ENCODE data around the gene IL37.

IL37 gene

DNA sequence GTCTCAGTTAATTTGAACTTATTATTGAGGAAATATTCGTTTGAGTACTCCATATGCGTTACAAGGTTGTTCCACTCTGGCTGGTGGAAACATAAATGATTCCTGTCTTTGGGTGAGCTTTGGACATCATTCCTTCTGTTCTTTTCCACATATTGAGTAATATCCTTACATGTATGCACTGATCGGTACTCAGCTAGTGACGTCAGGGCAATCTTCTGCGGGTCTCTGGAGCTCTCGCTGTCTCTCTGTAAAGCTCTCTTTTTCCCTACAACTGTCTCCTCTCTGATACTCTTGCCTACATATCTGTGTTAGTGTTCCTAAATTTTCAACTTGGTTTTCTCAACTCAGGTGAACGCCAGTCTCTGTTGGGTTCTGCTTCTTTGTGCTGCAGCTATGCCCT, 43.4 kb downstream of the IL37 start:
- Histone ChIP-seq H3K4me1 (ENCODE audit: control insufficient read depth in 1 of 2, insufficient read depth in 2 of 2, low read length in 2 of 2) (no peaks in the 10 kb centered on the region), H3K18ac (ENCODE audit: low read length) (no peak overlapping the region), H2AFZ (ENCODE audit: insufficient read depth, low read length, poor library complexity) (no peak overlapping the region)

DNA sequence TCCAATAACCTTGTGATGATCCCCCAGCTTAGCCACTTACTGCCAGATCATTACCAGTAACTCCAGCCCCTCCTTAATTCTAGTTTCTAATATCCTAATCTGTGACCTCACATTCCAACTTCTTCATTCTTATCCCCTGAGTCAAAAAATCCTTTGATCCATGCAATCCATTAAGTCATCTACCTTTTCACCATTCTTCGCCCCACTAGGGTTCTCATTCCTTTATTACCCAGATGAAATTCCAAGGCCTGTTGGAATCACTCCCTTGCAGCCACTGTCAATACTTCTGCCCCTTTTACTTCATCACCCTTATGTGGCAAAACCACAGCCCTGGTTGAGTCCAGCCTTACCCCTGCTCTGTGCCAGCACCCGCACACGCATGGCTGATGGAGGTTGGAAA, 46.5 kb downstream of the IL37 start:
- no peak overlapping the region for H3K23ac ChIP-seq (ENCODE audit: low read length)
- WGBS (ENCODE audit: extremely low coverage, insufficient coverage, insufficient read length): no CpG with 5 or more reads among the region's 3 CpGs
- H3K4ac ChIP-seq (ENCODE audit: low read depth, low read length): no peak overlapping the region
- no peaks in the 10 kb centered on the region for H3K36me3 ChIP-seq (ENCODE audit: control insufficient read depth in 1 of 2, insufficient read depth in 2 of 2, low read length in 2 of 2)
- H3K14ac ChIP-seq (ENCODE audit: low read length): no peak overlapping the region
- no peak overlapping the region for H2BK12ac ChIP-seq (ENCODE audit: low read length)
- H3K4me2 ChIP-seq (ENCODE audit: low read length): no peak overlapping the region
- H3K27ac ChIP-seq (ENCODE audit: low read depth, low read length): no peak overlapping the region
- H4K91ac ChIP-seq (ENCODE audit: low read depth, low read length): no peak overlapping the region
- no peak overlapping the region for H4K12ac ChIP-seq (ENCODE audit: low read depth, low read length)
- H3K79me1 ChIP-seq (ENCODE audit: low read length): no peaks in the 10 kb centered on the region
- no peak overlapping the region for H3K18ac ChIP-seq (ENCODE audit: low read length)
- no peaks in the 10 kb centered on the region for H3K4me1 ChIP-seq (ENCODE audit: control insufficient read depth in 1 of 2, insufficient read depth in 2 of 2, low read length in 2 of 2)
- no peak overlapping the region for H2BK5ac ChIP-seq (ENCODE audit: low read depth, low read length, poor library complexity)
- DNase-seq: no peak
- H3K9me3 ChIP-seq (ENCODE audit: insufficient read depth, low read depth, low read length): peaks cover 1% of the 10 kb centered on the region
- no peak overlapping the region for H3K9ac ChIP-seq (ENCODE audit: low read length)
- H3K79me2 ChIP-seq (ENCODE audit: control insufficient read depth, insufficient read depth, low read length, poor library complexity): no peaks in the 10 kb centered on the region
- no peak overlapping the region for H4K8ac ChIP-seq (ENCODE audit: low read depth, low read length)
- H3K27me3 ChIP-seq (ENCODE audit: insufficient read depth, low read length): no peaks in the 10 kb centered on the region
- no peak overlapping the region for H2BK120ac ChIP-seq (ENCODE audit: insufficient read depth, low read length, poor library complexity)
- H2AFZ ChIP-seq (ENCODE audit: insufficient read depth, low read length, poor library complexity): no peak overlapping the region
- H2AK5ac ChIP-seq (ENCODE audit: low read length): no peak overlapping the region
- no peak overlapping the region for H3K4me3 ChIP-seq (ENCODE audit: low read depth, low read length)

More for the DNA sequence above, 43.4 kb downstream of the IL37 start:
- Histone ChIP-seq H2BK5ac (ENCODE audit: low read depth, low read length, poor library complexity) (no peak overlapping the region), H3K23ac (ENCODE audit: low read length) (no peak overlapping the region), H3K4ac (ENCODE audit: low read depth, low read length) (no peak overlapping the region), H4K91ac (ENCODE audit: low read depth, low read length) (no peak overlapping the region), H2BK12ac (ENCODE audit: low read length) (no peak overlapping the region), H3K27me3 (ENCODE audit: insufficient read depth, low read length) (no peaks in the 10 kb centered on the region), H3K79me2 (ENCODE audit: control insufficient read depth, insufficient read depth, low read length, poor library complexity) (no peaks in the 10 kb centered on the region), H3K4me3 (ENCODE audit: low read depth, low read length) (no peak overlapping the region), H3K36me3 (ENCODE audit: control insufficient read depth in 1 of 2, insufficient read depth in 2 of 2, low read length in 2 of 2) (no peaks in the 10 kb centered on the region), H3K4me2 (ENCODE audit: low read length) (no peak overlapping the region), H3K27ac (ENCODE audit: low read depth, low read length) (no peak overlapping the region), H3K9ac (ENCODE audit: low read length) (no peak overlapping the region), H4K8ac (ENCODE audit: low read depth, low read length) (no peak overlapping the region), H3K79me1 (ENCODE audit: low read length) (no peaks in the 10 kb centered on the region), H2BK120ac (ENCODE audit: insufficient read depth, low read length, poor library complexity) (no peak overlapping the region), H4K12ac (ENCODE audit: low read depth, low read length) (no peak overlapping the region), H3K9me3 (ENCODE audit: insufficient read depth, low read depth, low read length) (no peaks in the 10 kb centered on the region), H2AK5ac (ENCODE audit: low read length) (no peak overlapping the region), H3K14ac (ENCODE audit: low read length) (no peak overlapping the region)
- DNase-seq: peak in 1 of 2 donors; percentile 44
- WGBS (ENCODE audit: extremely low coverage, insufficient coverage, insufficient read length): no CpG with 5 or more reads among the region's 7 CpGs

DNA sequence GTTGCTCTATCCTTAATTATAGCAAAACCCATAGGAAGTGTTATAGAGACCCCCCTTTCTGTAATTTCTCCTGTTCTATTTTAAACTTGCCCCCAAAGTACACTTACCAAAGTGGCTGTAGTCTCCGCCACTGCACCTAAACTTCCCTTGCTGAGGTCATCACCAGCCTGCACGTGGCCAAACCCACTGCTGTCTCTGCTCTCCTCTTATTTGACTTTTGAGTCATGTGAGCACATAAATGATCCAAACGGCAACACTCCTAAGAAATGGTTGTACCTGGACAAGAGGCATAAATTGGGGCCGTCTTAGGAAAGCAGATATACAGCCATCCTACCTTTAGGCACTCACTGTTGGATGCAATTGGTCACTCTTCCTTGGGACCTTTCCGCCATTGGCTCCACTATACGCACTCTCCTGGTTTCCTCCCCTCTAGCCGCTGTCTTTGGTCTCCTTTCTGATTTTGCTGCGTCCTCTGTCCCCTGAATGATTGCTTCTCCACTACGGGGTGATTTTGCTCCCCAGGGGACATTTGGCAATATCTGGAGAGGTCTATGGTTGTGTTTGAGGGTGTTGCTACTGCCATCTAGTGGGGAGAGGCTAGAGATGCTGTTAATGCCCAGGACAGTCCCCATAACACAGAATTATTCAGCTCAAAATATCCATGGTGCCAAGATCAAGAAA, 47.6 kb downstream of the IL37 start:
- WGBS (ENCODE audit: extremely low coverage, insufficient coverage, insufficient read length): no CpG with 5 or more reads among the region's 9 CpGs
- no peak overlapping the region for H3K23ac ChIP-seq (ENCODE audit: low read length)
- no peaks in the 10 kb centered on the region for H3K36me3 ChIP-seq (ENCODE audit: control insufficient read depth in 1 of 2, insufficient read depth in 2 of 2, low read length in 2 of 2)

DNA sequence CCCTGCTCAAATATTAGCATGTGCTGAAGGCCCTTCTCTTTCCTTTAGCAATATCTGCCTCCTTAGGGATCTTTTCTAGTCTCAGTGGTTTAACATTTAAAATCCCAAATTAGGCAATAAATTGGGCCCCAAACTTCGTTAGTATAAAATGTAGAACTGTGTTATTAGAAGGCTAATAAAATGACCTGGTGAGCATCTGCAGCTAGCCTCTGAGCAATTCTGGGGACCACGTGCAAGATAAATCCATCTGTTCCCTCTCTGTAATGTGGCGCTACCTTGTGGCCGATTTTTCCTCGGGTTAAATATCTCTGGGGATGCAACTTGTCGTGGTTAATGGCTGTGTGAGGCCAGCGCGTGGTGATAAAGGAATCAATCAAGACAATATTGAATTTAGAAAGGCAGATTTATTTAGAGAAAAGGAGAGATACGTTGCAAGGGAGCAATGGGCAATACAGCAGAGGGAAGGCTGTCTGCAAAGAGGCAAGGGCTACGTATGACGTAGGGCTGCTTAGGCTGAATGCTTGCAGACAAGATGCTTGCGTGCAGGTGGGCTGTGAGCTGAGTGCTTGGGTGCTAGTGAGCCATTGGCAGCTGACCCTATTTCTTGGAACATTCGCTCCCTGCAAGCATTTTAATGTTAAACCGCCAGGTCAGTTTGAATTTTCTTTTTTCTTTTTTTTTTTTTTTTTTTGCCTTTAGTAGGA, 48.3 kb downstream of the IL37 start:
- no peaks in the 10 kb centered on the region for H3K4me1 ChIP-seq (ENCODE audit: control insufficient read depth in 1 of 2, insufficient read depth in 2 of 2, low read length in 2 of 2)
- H4K12ac ChIP-seq (ENCODE audit: low read depth, low read length): no peak overlapping the region
- H3K79me2 ChIP-seq (ENCODE audit: control insufficient read depth, insufficient read depth, low read length, poor library complexity): no peaks in the 10 kb centered on the region
- H4K91ac ChIP-seq (ENCODE audit: low read depth, low read length): no peak overlapping the region
- peaks cover 1% of the 10 kb centered on the region for H3K9me3 ChIP-seq (ENCODE audit: insufficient read depth, low read depth, low read length)
- H3K18ac ChIP-seq (ENCODE audit: low read length): no peak overlapping the region
- no peak overlapping the region for H4K8ac ChIP-seq (ENCODE audit: low read depth, low read length)
- no peak overlapping the region for H2AK5ac ChIP-seq (ENCODE audit: low read length)
- H3K27me3 ChIP-seq (ENCODE audit: insufficient read depth, low read length): no peaks in the 10 kb centered on the region
- H3K4me3 ChIP-seq (ENCODE audit: low read depth, low read length): no peak overlapping the region
- H3K23ac ChIP-seq (ENCODE audit: low read length): no peak overlapping the region
- H3K4me2 ChIP-seq (ENCODE audit: low read length): no peak overlapping the region
- no peak overlapping the region for H3K9ac ChIP-seq (ENCODE audit: low read length)
- no peak overlapping the region for H2BK120ac ChIP-seq (ENCODE audit: insufficient read depth, low read length, poor library complexity)
- DNase-seq: no peak
- H3K36me3 ChIP-seq (ENCODE audit: control insufficient read depth in 1 of 2, insufficient read depth in 2 of 2, low read length in 2 of 2): no peaks in the 10 kb centered on the region
- H3K27ac ChIP-seq (ENCODE audit: low read depth, low read length): no peak overlapping the region
- no peak overlapping the region for H2BK5ac ChIP-seq (ENCODE audit: low read depth, low read length, poor library complexity)
- no peak overlapping the region for H3K4ac ChIP-seq (ENCODE audit: low read depth, low read length)
- WGBS (ENCODE audit: extremely low coverage, insufficient coverage, insufficient read length): no CpG with 5 or more reads among the region's 14 CpGs
- H3K14ac ChIP-seq (ENCODE audit: low read length): no peak overlapping the region
- H2AFZ ChIP-seq (ENCODE audit: insufficient read depth, low read length, poor library complexity): no peak overlapping the region
- H2BK12ac ChIP-seq (ENCODE audit: low read length): no peak overlapping the region
- H3K79me1 ChIP-seq (ENCODE audit: low read length): no peaks in the 10 kb centered on the region

More for the DNA sequence above, 47.6 kb downstream of the IL37 start:
- H3K9ac ChIP-seq (ENCODE audit: low read length): no peak overlapping the region
- H3K4me3 ChIP-seq (ENCODE audit: low read depth, low read length): no peak overlapping the region
- H2BK120ac ChIP-seq (ENCODE audit: insufficient read depth, low read length, poor library complexity): no peak overlapping the region
- H2AFZ ChIP-seq (ENCODE audit: insufficient read depth, low read length, poor library complexity): no peak overlapping the region
- H2AK5ac ChIP-seq (ENCODE audit: low read length): no peak overlapping the region
- no peak overlapping the region for H3K4me2 ChIP-seq (ENCODE audit: low read length)
- H3K4me1 ChIP-seq (ENCODE audit: control insufficient read depth in 1 of 2, insufficient read depth in 2 of 2, low read length in 2 of 2): no peaks in the 10 kb centered on the region
- H2BK12ac ChIP-seq (ENCODE audit: low read length): no peak overlapping the region
- no peaks in the 10 kb centered on the region for H3K79me2 ChIP-seq (ENCODE audit: control insufficient read depth, insufficient read depth, low read length, poor library complexity)
- peak in 1 of 2 donors; percentile 71 for DNase-seq
- no peak overlapping the region for H4K91ac ChIP-seq (ENCODE audit: low read depth, low read length)
- no peak overlapping the region for H4K12ac ChIP-seq (ENCODE audit: low read depth, low read length)
- H3K14ac ChIP-seq (ENCODE audit: low read length): no peak overlapping the region
- H2BK5ac ChIP-seq (ENCODE audit: low read depth, low read length, poor library complexity): no peak overlapping the region
- H3K18ac ChIP-seq (ENCODE audit: low read length): no peak overlapping the region
- H3K79me1 ChIP-seq (ENCODE audit: low read length): no peaks in the 10 kb centered on the region
- no peak overlapping the region for H3K27ac ChIP-seq (ENCODE audit: low read depth, low read length)
- H3K4ac ChIP-seq (ENCODE audit: low read depth, low read length): no peak overlapping the region
- H4K8ac ChIP-seq (ENCODE audit: low read depth, low read length): no peak overlapping the region
- H3K27me3 ChIP-seq (ENCODE audit: insufficient read depth, low read length): no peaks in the 10 kb centered on the region
- H3K9me3 ChIP-seq (ENCODE audit: insufficient read depth, low read depth, low read length): peaks cover 1% of the 10 kb centered on the region

Data from trophoblast cell (in vitro differentiated cells and primary cell).